HuH-7.5 (cell line): Measurements from ENCODE around the gene PGM3.
"Not testable (repeated sequence)": the region's sequence is repeated elsewhere in the genome, so short reads cannot be mapped to it uniquely, and the experiment has no call there.

Experiments
- DNase-seq: peaks from one replicate; pipeline ENCODE4 v3.0.0; 2011; ENCODE audit warnings: low spot score

The PGM3 gene

GRCh38 chr6:83192871-83193746, at the start of gene PGM3, which contains the start of gene RWDD2A:
Gene PGM3, minus strand, starts transcription at chr6:83193265. Its CDS starts 2,253 bp downstream, at chr6:83191012.
Gene RWDD2A, plus strand, starts transcription at chr6:83193357. Its CDS starts 1,095 bp downstream, at chr6:83194452.
- DNase-seq = peak; percentile 90

- no peak for DNase-seq
Observed at GRCh38 chr6:83231146-83231545, 38.1 kb upstream of the PGM3 start.

- DNase-seq = no peak
Observed at GRCh38 chr6:83226517-83226916, 33.5 kb upstream of the PGM3 start.

- DNase-seq = no peak
Observed at GRCh38 chr6:83221889-83222479, 28.9 kb upstream of the PGM3 start.

GRCh38 chr6:83221276-83221675, 28.2 kb upstream of the PGM3 start:
- no peak for DNase-seq

GRCh38 chr6:83220121-83220520, 27.1 kb upstream of the PGM3 start:
- DNase-seq = no peak

GRCh38 chr6:83218646-83219045, 25.6 kb upstream of the PGM3 start:
- DNase-seq = no peak

- no peak for DNase-seq
Observed at GRCh38 chr6:83216806-83217205, 23.7 kb upstream of the PGM3 start.

GRCh38 chr6:83215131-83216047, 22.3 kb upstream of the PGM3 start:
- DNase-seq = no peak

GRCh38 chr6:83202031-83202430, 9.0 kb upstream of the PGM3 start:
- DNase-seq = no peak

GRCh38 chr6:83199863-83200225, 6.8 kb upstream of the PGM3 start:
- no peak for DNase-seq

- DNase-seq = no peak
Observed at GRCh38 chr6:83199173-83199862, 6.3 kb upstream of the PGM3 start.

GRCh38 chr6:83198486-83199172, 5.6 kb upstream of the PGM3 start:
- DNase-seq = no peak

GRCh38 chr6:83193747-83194566, 892 bp upstream of the PGM3 start:
- peak; percentile 68 for DNase-seq

- DNase-seq = no peak
Observed at GRCh38 chr6:83192456-83192855, 609 bp downstream of the PGM3 start.

GRCh38 chr6:83191974-83192373, 1.1 kb downstream of the PGM3 start:
- not testable (repeated sequence) for DNase-seq

- DNase-seq = no peak
Observed at GRCh38 chr6:83190626-83191025, 2.4 kb downstream of the PGM3 start.

- no peak for DNase-seq
Observed at GRCh38 chr6:83188501-83188900, 4.6 kb downstream of the PGM3 start.

- DNase-seq = no peak
Observed at GRCh38 chr6:83185096-83185495, 8.0 kb downstream of the PGM3 start.

- DNase-seq = no peak
Observed at GRCh38 chr6:83183082-83183828, 9.8 kb downstream of the PGM3 start.
